Spinal cord (tissue), 10 donors: ENCODE measurements around the gene ULBP1. TPM values are rescaled to one million over a fixed set of nuclear protein-coding genes. Genes with fewer than 3 reads are reported as not detected.
"Not testable (repeated sequence)": the region's sequence is repeated elsewhere in the genome, so short reads cannot be mapped to it uniquely, and the experiment has no call there.

Source experiments
- DNase-seq, 6 donors: peaks; one replicate each; pipeline versions ENCODE4 v3.0.0 to v3.0.0-alpha.2; 2013 to 2015; ENCODE audit warnings: low spot score in 6 of 6, low read depth in 4 of 6
- H3K27ac ChIP-seq: one replicate; pipeline ENCODE4 v1.5.1; 2013; ENCODE audit warnings: low read depth, low read length, control low read depth
- H3K27me3 ChIP-seq: one replicate; pipeline ENCODE4 v1.6.1; 2013; ENCODE audit warnings: low read length; ENCODE audit not compliant: control insufficient read depth, insufficient read depth
- H3K36me3 ChIP-seq: one replicate; pipeline ENCODE4 v1.6.1; 2013; ENCODE audit warnings: low read length; ENCODE audit not compliant: control insufficient read depth, insufficient read depth
- H3K4me1 ChIP-seq: one replicate; pipeline ENCODE4 v1.6.1; 2013; ENCODE audit warnings: low read length; ENCODE audit not compliant: control insufficient read depth, insufficient read depth
- H3K4me3 ChIP-seq: one replicate; pipeline ENCODE4 v1.5.1; 2013; ENCODE audit warnings: low read depth, low read length, control low read depth
- H3K9me3 ChIP-seq: one replicate; pipeline ENCODE4 v1.6.1; 2013; ENCODE audit warnings: low read length; ENCODE audit not compliant: control insufficient read depth, insufficient read depth
- WGBS: methylation state at CpG from one replicate; pipeline ENCODE4 v1.1.5; 2013; ENCODE audit warnings: missing lambda C conversion rate; ENCODE audit not compliant: insufficient coverage; 5-methylcytosine and 5-hydroxymethylcytosine counted together
- polyA plus RNA-seq, 2 donors: library from polyadenylated mRNA; unstranded; fragments of 120-200 nt; gene quantifications; one replicate each; pipeline ENCODE4 v1.2.1, GENCODE V29; 2013; ENCODE audit not compliant: insufficient read length in 2 of 2
- total RNA-seq, 2 donors: library from RNA; depleted of rRNA in 1 of 2; stranded (reverse); fragments of 120-200 nt in 1 of 2; fragments of >200 nt in 1 of 2; gene quantifications; one replicate each; pipeline versions ENCODE4 v1.2.3 to v1.2.4, GENCODE V29; 2013 to 2014
- donor health status: healthy.

ULBP1 gene
- total and polyA plus RNA-seq, 4 donors, result 0.17 to 1.3 (median 0.50) TPM

DNA sequence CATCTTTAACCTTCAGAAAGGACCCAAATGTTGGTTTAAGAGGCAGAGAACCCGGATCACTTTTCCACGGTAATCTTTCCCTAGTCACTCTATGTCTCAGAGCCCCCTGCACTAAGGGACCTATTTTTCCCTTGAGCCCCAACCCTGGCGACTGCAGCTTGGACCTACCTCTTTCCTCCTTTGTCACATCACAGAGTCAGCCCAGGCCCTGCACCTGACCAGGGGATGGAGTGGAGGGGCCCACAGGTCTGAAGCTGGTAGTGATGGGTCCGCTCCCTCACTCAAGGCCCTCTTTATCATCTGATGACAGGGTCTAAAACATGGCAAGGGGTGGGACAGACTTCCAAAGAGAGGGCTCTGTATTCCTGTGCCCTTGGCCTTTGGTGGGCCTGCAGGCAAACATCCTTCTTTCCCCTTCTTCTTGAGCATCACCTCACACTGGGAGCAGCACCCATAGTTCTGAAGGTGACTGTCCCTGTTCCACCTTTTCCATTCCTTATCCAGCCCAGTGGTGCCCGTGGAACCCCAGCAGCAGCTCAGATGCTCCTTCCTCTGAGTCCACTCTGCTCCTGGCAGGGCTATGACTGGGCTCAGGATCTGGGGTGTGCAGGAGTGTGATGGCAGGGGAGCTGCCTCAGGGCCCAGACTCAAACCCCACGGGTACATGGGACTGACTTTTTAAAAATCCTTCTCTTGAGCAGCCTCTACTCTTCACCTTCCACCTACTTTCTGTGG lies 55.3 kb downstream of the ULBP1 start:
- Histone ChIP-seq H3K4me1 (peaks cover 15% of the 10 kb centered on the region), H3K4me3 (no peak overlapping the region), H3K27ac (no peak overlapping the region), H3K9me3 (no peaks in the 10 kb centered on the region), H3K27me3 (peaks cover 47% of the 10 kb centered on the region), H3K36me3 (no peaks in the 10 kb centered on the region)
- 69% methylated on average over 3 of the region's 6 CpGs for WGBS
- DNase-seq, result no peak

DNA sequence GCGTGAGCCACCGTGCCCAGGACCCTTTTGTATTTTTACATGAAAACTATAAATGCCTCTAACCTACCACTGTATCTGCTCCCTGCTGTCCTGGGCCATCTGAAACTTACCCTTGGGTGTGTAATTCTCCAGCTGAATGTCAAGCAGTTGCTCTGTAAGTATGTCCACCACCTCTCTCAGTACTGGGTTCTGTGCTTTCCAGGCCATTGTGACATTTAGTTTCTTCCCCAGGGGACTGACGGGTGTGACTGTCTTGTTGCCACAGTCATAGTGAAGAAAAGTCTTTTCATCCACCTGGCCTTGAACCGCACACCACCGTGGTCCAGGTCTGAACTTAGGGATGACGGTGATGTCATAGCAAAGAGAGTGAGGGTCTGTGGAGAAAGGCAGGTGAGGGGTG lies 58.1 kb downstream of the ULBP1 start:
- DNase-seq, H3K4me3 ChIP-seq, H3K27ac ChIP-seq, H3K36me3 ChIP-seq, H3K9me3 ChIP-seq: not testable (repeated sequence)
- Histone ChIP-seq H3K4me1 (peaks cover 14% of the 10 kb centered on the region), H3K27me3 (peaks cover 47% of the 10 kb centered on the region)
- WGBS, result no CpG with 5 or more reads among the region's 6 CpGs

Other genes with a start within 250 kb of the ULBP1 start
- 10 to 100 TPM; 29.3 to 35.9 TPM for gene LATS1, start 245.8 kb upstream of the ULBP1 start, total RNA-seq
- 10 to 100 TPM; 18.6 to 22.0 TPM for gene LATS1, start 245.8 kb upstream of the ULBP1 start, polyA plus RNA-seq
- gene NUP43, start 217.4 kb upstream of the ULBP1 start, total RNA-seq, result 10 to 100 TPM; 23.4 to 28.1 TPM
- gene NUP43, start 217.4 kb upstream of the ULBP1 start, polyA plus RNA-seq, result 10 to 100 TPM; 29.4 to 34.2 TPM
- gene PCMT1, start 214.2 kb upstream of the ULBP1 start, total RNA-seq, result 100 to 1,000 TPM in 1 of 2 donors, 10 to 100 TPM in 1; 84.4 to 173 TPM
- 100 to 1,000 TPM; 154 to 164 TPM for gene PCMT1, start 214.2 kb upstream of the ULBP1 start, polyA plus RNA-seq
- gene LRP11, start 99.6 kb upstream of the ULBP1 start, total RNA-seq, result 10 to 100 TPM; 18.0 to 31.3 TPM
- 10 to 100 TPM; 36.5 to 39.3 TPM for gene LRP11, start 99.6 kb upstream of the ULBP1 start, polyA plus RNA-seq
- 1 to 10 TPM in 1 of 2 donors, not detected in 1; 1.0 TPM for gene RAET1E, start 65.8 kb upstream of the ULBP1 start, total RNA-seq
- gene RAET1E, start 65.8 kb upstream of the ULBP1 start, polyA plus RNA-seq, result under 1 TPM in 1 of 2 donors, not detected in 1; 0.32 TPM
- gene RAET1G, start 40.8 kb upstream of the ULBP1 start, total RNA-seq, result not detected
- gene RAET1G, start 40.8 kb upstream of the ULBP1 start, polyA plus RNA-seq, result 1 to 10 TPM in 1 of 2 donors, under 1 TPM in 1; 0.70 to 1.7 TPM
- under 1 TPM; 0.55 to 0.89 TPM for gene ULBP2, start 21.9 kb upstream of the ULBP1 start, total RNA-seq
- gene ULBP2, start 21.9 kb upstream of the ULBP1 start, polyA plus RNA-seq, result 1 to 10 TPM; 1.7 to 1.9 TPM
- gene RAET1L, start 61.6 kb downstream of the ULBP1 start, total RNA-seq, result not detected
- gene RAET1L, start 61.6 kb downstream of the ULBP1 start, polyA plus RNA-seq, result not detected
- gene ULBP3, start 105.2 kb downstream of the ULBP1 start, total RNA-seq, result 1 to 10 TPM; 5.2 to 5.6 TPM
- gene ULBP3, start 105.2 kb downstream of the ULBP1 start, polyA plus RNA-seq, result 1 to 10 TPM; 5.6 to 6.9 TPM
- gene PPP1R14C, start 179.1 kb downstream of the ULBP1 start, total RNA-seq, result 10 to 100 TPM in 1 of 2 donors, 1 to 10 TPM in 1; 7.8 to 19.4 TPM
- 10 to 100 TPM; 33.4 to 42.3 TPM for gene PPP1R14C, start 179.1 kb downstream of the ULBP1 start, polyA plus RNA-seq